Middle frontal gyrus (tissue), 1 donor: ENCODE measurements around the gene EVPLL.
A peak's percentile ranks its signal among the peaks of the same experiment; 100 is the strongest.
"Not testable (repeated sequence)": the region's sequence is repeated elsewhere in the genome, so short reads cannot be mapped to it uniquely, and the experiment has no call there.

ENCODE experiments used
- DNase-seq: peaks from one replicate; pipeline ENCODE4 v3.0.0-alpha.2; 2015; ENCODE audit warnings: low spot score; ENCODE audit errors: extremely low spot score

EVPLL gene

GRCh38 chr17:18377437-18378204 is at the start of gene EVPLL:
TSS of gene EVPLL (plus strand) at chr17:18377778. CDS start at chr17:18380938, 3,160 bp downstream.
- no peak for DNase-seq

DNA sequence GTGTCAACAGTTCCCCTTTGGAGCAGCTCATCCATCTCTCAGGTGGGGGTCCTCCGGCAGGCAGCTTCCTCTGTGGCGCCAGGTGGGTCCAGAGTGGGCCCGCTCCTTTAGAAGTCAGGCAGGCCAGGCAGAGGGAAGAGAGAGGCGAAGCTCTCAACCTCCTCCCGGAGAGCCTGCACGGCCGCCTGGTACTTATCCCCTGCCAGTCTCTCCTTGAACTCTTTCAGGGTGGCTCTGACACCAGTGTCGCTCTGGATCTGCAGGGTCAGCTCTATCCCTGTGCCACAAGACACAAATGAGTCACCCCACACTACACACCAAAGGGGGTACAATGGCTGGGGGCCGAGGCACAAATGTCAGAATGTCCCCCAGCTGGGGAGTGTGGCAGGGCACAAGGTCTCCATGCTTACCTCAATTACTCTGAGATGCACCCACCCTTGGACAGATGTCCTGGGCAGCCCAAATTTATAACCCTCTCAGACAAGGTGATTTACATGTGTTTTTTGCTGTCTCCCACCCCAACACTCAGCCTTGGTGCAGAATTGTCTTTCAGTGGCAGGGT is 48.9 kb upstream of the EVPLL start:
- DNase-seq: no peak

- no peak for DNase-seq
Measured at GRCh38 chr17:18331879-18332278, 45.7 kb upstream of the EVPLL start.

- DNase-seq: no peak
Measured at GRCh38 chr17:18332909-18333489, 44.6 kb upstream of the EVPLL start.

DNA sequence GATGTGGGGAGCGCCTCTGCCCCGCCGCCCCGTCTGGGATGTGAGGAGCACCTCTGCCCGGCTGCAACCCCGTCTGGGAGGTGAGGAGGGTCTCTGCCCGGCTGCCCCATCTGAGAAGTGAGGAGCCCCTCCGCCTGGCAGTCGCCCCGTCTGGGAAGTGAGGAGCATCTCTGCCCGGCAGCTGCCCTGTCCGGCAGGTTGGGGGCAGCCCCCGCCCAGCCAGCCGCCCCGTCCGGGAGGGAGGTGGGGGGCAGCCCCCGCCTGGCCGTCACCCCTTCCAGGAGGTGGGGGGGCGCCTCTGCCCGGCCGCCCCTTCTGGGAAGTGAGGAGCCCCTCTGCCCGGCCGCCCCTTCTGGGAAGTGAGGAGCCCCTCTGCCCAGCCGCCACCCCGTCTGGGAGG is 39.4 kb upstream of the EVPLL start:
- DNase-seq: not testable (repeated sequence)

DNA sequence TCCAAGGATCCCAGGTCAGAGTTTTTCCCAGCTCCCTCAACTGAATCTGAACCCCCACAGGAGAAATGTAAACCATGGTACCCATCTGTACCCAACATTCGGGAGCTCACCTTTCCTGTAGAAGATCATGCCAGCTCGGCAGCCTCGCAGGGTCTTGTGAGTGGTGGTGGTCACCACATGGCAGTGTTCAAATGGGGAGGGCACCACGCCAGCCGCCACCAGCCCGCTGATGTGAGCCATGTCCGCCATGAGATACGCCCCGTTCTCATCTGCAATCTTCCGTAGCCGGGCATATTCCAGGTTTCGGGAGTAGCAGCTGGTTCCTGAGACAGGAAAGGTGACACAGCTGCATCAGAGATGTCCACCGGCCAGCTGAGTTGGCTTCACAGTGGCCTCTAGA is 37.6 kb upstream of the EVPLL start:
- no peak for DNase-seq

- DNase-seq: no peak
Measured at GRCh38 chr17:18344021-18344420, 33.6 kb upstream of the EVPLL start.

- no peak for DNase-seq
Measured at GRCh38 chr17:18353541-18353940, 24.0 kb upstream of the EVPLL start.

DNA sequence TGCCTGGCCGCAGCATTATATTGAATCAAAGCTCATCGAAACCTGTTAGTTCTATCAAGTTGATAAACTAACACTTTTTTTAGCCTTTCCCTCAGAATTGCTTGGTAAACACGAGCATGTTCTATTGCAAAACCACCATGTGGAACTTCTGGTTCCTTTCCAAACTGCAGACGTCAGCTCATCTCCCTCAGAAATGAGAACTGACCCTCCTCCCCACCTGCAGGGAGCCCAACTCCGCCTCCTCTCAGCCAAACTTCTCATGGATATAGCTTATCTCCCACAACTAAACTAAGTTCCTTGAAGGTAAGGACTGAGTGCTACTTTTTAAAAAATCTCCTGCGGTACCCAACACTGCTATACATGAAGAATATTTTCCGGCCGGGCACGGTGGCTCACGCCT is 21.0 kb upstream of the EVPLL start:
- DNase-seq: no peak

DNA sequence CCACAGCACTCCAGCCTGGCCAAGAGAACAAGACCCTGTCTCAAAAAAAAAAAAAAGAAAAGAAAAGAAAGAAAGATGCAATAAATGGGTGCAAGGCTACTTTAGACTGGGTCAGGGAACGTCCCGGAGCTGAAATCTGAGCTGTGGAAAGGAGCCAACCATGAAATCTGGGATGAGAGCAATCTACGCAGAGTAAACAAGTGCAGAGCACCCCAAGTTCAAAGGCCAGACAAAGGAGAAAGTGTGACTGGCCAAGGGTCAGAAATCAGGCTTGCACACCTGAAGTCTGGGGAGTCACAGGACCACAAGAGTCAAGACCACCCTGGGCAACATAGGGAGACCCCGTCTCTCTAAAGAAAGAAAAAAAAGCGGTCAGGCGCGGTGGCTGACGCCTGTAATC is 17.1 kb upstream of the EVPLL start:
- DNase-seq: no peak

- no peak for DNase-seq
Measured at GRCh38 chr17:18361837-18362697, 15.5 kb upstream of the EVPLL start.

DNA sequence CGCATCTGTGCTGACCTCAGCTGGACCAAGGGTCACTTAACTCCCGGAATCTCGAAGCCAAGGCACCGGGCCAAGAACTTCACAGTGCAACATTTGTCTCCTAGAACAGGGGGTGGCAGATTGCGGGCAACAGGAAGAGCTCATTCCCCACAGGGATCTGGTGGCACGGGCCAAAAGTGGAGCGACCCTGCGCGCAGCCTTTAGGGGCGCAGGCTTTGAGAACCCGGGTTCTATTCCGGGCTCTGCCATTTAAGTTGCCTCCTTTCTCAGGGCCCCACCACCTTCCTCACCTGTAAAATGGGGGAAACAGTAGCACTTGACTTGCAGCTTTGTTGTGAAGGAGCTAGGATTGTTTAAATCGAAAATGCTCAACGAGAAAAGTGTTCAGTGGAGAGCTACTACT is 14.9 kb upstream of the EVPLL start:
- DNase-seq: peak; percentile 44

GRCh38 chr17:18363101-18364049 is 14.2 kb upstream of the EVPLL start, which contains the start of gene SHMT1:
TSS of gene SHMT1 (minus strand) at chr17:18363550. CDS start at chr17:18355981, 7,569 bp downstream.
- peak; percentile 92 for DNase-seq

- no peak for DNase-seq
Measured at GRCh38 chr17:18364166-18364565, 13.4 kb upstream of the EVPLL start.

DNA sequence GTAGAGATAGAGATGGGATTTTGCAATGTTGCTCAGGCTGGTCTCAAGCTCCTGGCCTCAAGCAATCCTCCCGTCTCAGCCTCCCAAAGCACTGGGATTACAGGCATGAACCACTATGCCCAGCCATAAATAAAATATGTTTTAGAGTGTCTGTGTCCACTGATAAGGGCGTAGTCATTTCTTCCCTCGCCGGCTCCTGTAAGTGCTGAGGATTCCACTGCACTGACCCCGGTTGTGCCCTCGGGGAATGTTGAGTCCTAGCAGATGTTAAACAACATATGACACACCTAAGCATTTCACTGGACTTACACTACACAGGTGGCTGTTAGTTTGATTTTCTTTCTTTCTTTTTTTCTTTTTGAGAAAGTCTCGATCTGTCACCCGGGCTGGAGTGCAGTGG is 8.6 kb upstream of the EVPLL start:
- DNase-seq: no peak

DNA sequence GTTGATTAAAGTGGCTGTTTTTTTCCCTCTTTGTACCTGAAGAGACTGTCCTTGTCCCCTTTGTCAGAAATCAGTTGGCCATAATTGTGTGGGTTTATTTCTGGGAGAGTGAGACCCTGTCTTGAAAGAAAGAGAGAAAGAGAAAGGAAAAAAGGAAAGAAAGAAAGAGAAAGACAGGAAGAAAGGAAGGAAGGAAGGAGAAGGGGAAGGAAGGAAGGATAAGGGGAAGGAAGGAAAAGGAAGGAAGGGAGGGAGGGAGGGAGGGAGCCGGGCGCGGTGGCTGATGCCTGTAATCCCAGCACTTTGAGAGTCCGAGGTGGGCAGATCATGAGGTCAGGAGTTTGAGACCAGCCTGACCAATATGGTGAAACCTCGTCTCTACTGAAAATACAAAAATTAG is 6.8 kb upstream of the EVPLL start:
- DNase-seq: no peak

- DNase-seq: no peak
Measured at GRCh38 chr17:18371455-18371854, 6.1 kb upstream of the EVPLL start.

DNA sequence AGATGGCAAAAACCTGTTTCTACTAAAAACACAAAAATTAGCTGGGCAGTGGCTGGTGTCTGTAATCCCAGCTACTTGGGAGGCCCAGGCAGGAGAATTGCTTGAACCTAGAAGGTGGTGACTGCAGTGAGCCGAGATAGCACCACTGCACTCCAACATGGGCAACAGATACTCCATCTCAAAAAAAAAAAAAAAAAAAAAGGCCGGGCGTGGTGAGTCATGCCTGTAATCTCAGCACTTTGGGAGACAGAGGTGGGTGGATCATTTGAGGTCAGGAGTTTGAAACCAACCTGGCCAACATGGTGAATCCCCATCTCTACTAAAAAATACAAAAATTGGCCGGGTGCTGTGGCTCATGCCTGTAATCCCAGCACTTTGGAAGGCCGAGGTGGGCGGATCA is 4.4 kb upstream of the EVPLL start:
- DNase-seq: not testable (repeated sequence)

- no peak for DNase-seq
Measured at GRCh38 chr17:18374216-18374615, 3.4 kb upstream of the EVPLL start.

DNA sequence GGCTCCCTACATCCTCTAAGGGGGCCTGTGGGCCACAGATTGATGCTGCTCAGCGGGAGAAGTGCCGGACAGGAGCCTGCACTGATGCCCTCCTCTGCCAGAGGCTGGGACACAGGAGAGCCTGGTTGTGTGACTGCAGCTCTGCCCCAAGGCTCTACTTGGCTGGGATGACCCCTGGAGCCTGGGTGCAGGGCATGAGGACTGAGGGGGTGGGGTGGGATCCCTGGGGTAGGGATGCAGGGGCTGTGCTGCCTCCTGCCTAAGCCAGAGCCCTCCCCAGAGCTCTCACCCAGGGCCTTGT is 577 bp downstream of the EVPLL start:
- no peak for DNase-seq

- not testable (repeated sequence) for DNase-seq
Measured at GRCh38 chr17:18378614-18379013, 1.0 kb downstream of the EVPLL start.
